Epithelial cell of esophagus (primary cell): Measurements from ENCODE around the gene UTP25.
"Not testable (repeated sequence)": the region's sequence is repeated elsewhere in the genome, so short reads cannot be mapped to it uniquely, and the experiment has no call there.

ENCODE experiments used
- DNase-seq: peaks from one replicate; pipeline ENCODE4 v3.0.0; 2010; ENCODE audit warnings: low read depth
- H3K4me3 ChIP-seq: 2 replicates; pipeline ENCODE4 v1.5.1; 2011; ENCODE audit warnings: mild to moderate bottlenecking, low read length, control low read depth
- CTCF ChIP-seq: IDR thresholded peaks from 2 replicates; pipeline ENCODE4 v1.5.1; 2011; ENCODE audit warnings: low read depth, mild to moderate bottlenecking, low read length, control low read depth, inconsistent platforms; ENCODE audit not compliant: insufficient read depth; ENCODE audit errors: missing control alignments

UTP25 gene

GRCh38 chr1:209889077-209889418, 61.3 kb downstream of the UTP25 start:
- no peak for DNase-seq
- no peak for TF ChIP-seq CTCF
- no peak overlapping the region for H3K4me3 ChIP-seq

DNA sequence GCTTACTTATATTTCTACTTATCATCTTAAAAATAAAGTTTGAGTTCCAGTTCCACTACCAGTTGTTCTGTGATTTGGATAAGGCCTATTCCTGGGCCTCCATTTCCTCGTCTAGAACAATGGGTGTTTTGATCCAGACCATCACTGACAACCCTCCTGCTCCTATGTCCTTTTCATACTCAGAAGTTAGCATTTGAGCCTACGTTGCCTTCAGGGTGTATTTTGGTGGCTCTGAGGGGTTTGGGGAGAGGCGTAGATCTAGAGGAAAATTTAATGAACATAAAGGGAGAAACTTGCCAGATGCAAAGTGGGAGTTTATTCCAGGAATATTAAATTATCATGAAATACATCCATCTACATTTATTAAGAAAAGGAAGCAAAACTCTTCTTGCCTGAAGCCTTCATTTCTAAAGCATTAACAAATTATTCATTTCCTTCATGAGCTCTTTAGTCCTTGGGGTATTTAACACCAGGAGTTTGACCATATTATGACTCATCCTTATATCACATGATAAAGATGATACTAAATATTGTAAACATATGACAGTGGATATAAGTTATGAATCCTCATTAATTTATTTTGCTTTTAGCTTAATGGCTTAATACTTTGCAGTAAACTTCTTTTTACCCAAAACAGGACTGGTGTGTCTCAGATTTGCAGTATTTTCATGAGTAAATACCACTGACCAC, 63.0 kb downstream of the UTP25 start:
- peak; percentile 76 for DNase-seq
- H3K4me3 ChIP-seq, result no peak overlapping the region
- no peak for TF ChIP-seq CTCF

DNA sequence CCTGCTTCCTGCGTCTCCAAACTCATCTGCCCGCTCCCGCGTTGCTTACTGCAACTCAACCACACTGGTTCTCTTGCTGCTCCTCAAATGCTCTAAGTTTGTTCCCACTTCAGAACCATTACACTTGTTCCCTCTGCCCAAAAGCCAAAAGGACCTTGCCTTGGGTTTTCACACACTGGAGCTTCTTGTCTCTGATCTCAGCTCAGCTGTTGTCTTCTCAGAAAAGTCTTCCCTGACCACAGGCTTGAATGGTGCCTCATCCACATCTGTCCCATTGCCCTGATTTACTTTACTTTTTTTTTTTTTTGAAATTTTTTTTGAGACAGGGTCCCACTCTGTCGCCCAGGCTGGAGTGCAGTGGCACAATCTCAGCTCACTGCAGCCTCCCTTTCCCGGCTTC, 66.0 kb downstream of the UTP25 start:
- DNase-seq, result no peak
- no peak for TF ChIP-seq CTCF
- no peak overlapping the region for H3K4me3 ChIP-seq

DNA sequence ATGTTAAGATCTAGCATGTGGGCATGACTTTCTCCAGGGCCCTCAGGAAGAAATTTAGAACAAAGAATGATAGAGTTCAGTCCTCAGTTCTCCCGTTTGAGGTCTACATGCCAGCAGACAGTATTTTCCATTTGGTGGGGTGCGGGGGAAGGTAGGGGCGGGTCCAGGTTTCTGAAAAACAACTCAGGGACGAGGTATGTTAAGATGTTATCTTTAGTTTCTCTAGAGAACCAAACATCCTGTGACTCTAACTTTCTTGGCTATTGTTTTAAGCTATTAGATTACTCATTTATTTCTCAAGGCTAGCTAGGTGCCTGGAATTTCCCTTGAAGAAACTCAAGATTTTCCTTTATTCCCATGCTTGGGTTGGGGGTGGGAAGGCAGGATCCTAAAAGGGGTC, 67.9 kb downstream of the UTP25 start:
- TF ChIP-seq CTCF, result no peak
- DNase-seq, result peak; percentile 91
- H3K4me3 ChIP-seq, result no peak overlapping the region

DNA sequence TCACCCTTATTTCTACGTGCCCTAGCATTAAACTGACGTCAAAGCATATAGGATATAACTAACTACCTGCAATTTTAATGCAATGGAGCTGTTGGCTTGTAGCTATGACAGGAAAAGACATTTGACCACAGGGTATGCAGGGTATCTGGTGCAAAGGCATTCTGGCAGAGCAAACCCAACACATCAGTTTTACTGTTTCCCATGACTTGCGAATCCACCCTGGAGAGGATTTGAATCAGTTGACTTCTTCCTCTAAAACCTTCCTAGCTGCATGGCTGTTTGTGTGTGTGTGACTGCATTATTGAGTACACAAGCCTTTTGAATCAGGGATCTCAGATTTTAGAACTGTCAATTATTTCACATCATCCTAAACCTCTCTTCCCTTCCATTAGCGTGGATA, 68.6 kb downstream of the UTP25 start:
- no peak for TF ChIP-seq CTCF
- H3K4me3 ChIP-seq, result no peak overlapping the region
- no peak for DNase-seq

- not testable (repeated sequence) for H3K4me3 ChIP-seq, DNase-seq
Observed at GRCh38 chr1:209898271-209898670, 70.5 kb downstream of the UTP25 start.

DNA sequence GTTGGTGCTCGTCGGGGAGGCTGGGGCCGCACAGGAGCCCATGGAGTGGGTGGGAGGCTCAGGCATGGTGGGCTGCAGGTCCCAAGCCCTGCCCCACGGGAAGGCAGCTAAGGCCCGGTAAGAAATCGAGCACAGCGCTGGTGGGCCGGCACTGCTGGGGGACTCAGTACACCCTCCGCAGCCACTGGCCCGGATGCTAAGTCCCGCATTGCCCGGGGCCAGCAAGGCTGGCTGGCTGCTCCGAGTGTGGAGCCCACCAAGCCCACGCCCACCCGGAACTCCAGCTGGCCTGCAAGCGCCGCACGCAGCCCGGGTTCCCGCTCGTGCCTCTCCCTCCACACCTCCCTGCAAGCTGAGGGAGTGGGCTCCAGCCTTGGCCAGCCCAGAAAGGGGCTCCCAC, 71.1 kb downstream of the UTP25 start:
- H3K4me3 ChIP-seq, DNase-seq: not testable (repeated sequence)

GRCh38 chr1:209899948-209900347, 72.2 kb downstream of the UTP25 start:
- no peak for DNase-seq
- H3K4me3 ChIP-seq, result no peak overlapping the region
- no peak for TF ChIP-seq CTCF
